ENCODE measurements around the gene DCAKD.
A peak's percentile ranks its signal among the peaks of the same experiment; 100 is the strongest.

The DCAKD gene

GRCh38 chr17:45051060-45051719, at the start of gene DCAKD:
TSS of gene DCAKD (minus strand) at chr17:45051632. CDS start at chr17:45034885, 16,747 bp downstream.
- peak; percentile 66 to 71 for DNase-seq (ENCODE audit: low read depth in 2 of 2)

- DNase-seq (ENCODE audit: low read depth in 2 of 2): peak; percentile 41 to 59
Measured at GRCh38 chr17:45098869-45099616, 47.6 kb upstream of the DCAKD start.

GRCh38 chr17:45098081-45098868, 46.8 kb upstream of the DCAKD start:
- no peak for DNase-seq (ENCODE audit: low read depth in 2 of 2)

- no peak for DNase-seq (ENCODE audit: low read depth in 2 of 2)
Measured at GRCh38 chr17:45096926-45097325, 45.5 kb upstream of the DCAKD start.

GRCh38 chr17:45096141-45096540, 44.7 kb upstream of the DCAKD start:
- DNase-seq (ENCODE audit: low read depth in 2 of 2): no peak

GRCh38 chr17:45093444-45094110, 42.1 kb upstream of the DCAKD start:
- DNase-seq (ENCODE audit: low read depth in 2 of 2): no peak

GRCh38 chr17:45092911-45093430, 41.5 kb upstream of the DCAKD start:
- DNase-seq (ENCODE audit: low read depth in 2 of 2): no peak

- DNase-seq (ENCODE audit: low read depth in 2 of 2): no peak
Measured at GRCh38 chr17:45091778-45092425, 40.5 kb upstream of the DCAKD start.

GRCh38 chr17:45090711-45091110, 39.3 kb upstream of the DCAKD start:
- DNase-seq (ENCODE audit: low read depth in 2 of 2): no peak

- DNase-seq (ENCODE audit: low read depth in 2 of 2): no peak
Measured at GRCh38 chr17:45088741-45089140, 37.3 kb upstream of the DCAKD start.

GRCh38 chr17:45087978-45088377, 36.5 kb upstream of the DCAKD start:
- no peak for DNase-seq (ENCODE audit: low read depth in 2 of 2)

- no peak for DNase-seq (ENCODE audit: low read depth in 2 of 2)
Measured at GRCh38 chr17:45087504-45087975, 36.1 kb upstream of the DCAKD start.

GRCh38 chr17:45086865-45087503, 35.6 kb upstream of the DCAKD start:
- no peak for DNase-seq (ENCODE audit: low read depth in 2 of 2)

GRCh38 chr17:45086391-45086790, 35.0 kb upstream of the DCAKD start:
- DNase-seq (ENCODE audit: low read depth in 2 of 2): no peak

- DNase-seq (ENCODE audit: low read depth in 2 of 2): no peak
Measured at GRCh38 chr17:45081047-45081703, 29.7 kb upstream of the DCAKD start.

- DNase-seq (ENCODE audit: low read depth in 2 of 2): no peak
Measured at GRCh38 chr17:45077643-45078042, 26.2 kb upstream of the DCAKD start.

GRCh38 chr17:45073414-45074070, 22.1 kb upstream of the DCAKD start:
- DNase-seq (ENCODE audit: low read depth in 2 of 2): no peak

- no peak for DNase-seq (ENCODE audit: low read depth in 2 of 2)
Measured at GRCh38 chr17:45070809-45071208, 19.4 kb upstream of the DCAKD start.

GRCh38 chr17:45070001-45070400, 18.6 kb upstream of the DCAKD start:
- no peak for DNase-seq (ENCODE audit: low read depth in 2 of 2)

GRCh38 chr17:45067637-45068036, 16.2 kb upstream of the DCAKD start:
- DNase-seq (ENCODE audit: low read depth in 2 of 2): no peak
